LNCAP (cell line): Measurements from ENCODE around the gene PTPRE.

Experiments
- TF ChIP-seq, protein P1 (sequence below): fragments of 450-650 bp; IDR thresholded peaks from 2 replicates; pipeline ENCODE4 v1.5.1; 2017; ENCODE audit warnings: mild to moderate bottlenecking

PTPRE gene

GRCh38 chr10:128025437-128025836 is 118.5 kb downstream of the PTPRE start:
- TF ChIP-seq, protein P1, sequence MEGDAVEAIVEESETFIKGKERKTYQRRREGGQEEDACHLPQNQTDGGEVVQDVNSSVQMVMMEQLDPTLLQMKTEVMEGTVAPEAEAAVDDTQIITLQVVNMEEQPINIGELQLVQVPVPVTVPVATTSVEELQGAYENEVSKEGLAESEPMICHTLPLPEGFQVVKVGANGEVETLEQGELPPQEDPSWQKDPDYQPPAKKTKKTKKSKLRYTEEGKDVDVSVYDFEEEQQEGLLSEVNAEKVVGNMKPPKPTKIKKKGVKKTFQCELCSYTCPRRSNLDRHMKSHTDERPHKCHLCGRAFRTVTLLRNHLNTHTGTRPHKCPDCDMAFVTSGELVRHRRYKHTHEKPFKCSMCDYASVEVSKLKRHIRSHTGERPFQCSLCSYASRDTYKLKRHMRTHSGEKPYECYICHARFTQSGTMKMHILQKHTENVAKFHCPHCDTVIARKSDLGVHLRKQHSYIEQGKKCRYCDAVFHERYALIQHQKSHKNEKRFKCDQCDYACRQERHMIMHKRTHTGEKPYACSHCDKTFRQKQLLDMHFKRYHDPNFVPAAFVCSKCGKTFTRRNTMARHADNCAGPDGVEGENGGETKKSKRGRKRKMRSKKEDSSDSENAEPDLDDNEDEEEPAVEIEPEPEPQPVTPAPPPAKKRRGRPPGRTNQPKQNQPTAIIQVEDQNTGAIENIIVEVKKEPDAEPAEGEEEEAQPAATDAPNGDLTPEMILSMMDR: no peak

GRCh38 chr10:128025951-128026350 is 119.0 kb downstream of the PTPRE start:
- TF ChIP-seq, protein P1: no peak

DNA sequence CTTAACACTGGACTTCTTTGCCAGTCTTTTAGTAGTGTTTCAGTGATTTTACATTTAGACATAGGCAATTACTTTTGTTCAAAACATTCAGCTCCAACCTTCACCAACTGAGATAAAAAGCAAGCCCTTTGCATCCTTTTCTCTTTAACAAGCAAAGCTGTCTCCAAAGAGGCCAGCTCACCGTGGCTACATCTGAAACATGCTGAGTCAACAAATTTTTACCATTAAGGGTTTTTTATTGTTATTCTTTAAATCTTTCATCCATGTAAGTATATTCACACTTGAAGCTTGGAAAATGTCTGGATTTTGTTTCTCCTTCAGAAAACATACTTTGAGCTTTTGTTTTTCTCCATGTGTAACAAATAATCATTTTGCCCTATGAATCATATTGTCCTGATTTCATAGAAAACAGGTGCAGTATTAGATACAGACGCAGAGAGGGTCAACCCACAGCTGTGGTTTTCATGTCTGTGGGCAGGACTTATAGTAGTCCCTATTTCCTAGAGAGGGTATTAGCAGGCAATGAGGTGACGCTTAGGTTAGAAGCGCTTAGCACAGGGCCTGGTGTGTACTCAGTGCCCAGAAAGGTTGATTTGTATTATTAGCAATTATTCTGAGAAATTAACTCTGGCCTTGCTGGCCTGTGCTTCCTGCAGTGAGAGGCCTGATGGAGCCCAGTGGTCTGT is 119.9 kb downstream of the PTPRE start:
- TF ChIP-seq, protein P1: no peak

DNA sequence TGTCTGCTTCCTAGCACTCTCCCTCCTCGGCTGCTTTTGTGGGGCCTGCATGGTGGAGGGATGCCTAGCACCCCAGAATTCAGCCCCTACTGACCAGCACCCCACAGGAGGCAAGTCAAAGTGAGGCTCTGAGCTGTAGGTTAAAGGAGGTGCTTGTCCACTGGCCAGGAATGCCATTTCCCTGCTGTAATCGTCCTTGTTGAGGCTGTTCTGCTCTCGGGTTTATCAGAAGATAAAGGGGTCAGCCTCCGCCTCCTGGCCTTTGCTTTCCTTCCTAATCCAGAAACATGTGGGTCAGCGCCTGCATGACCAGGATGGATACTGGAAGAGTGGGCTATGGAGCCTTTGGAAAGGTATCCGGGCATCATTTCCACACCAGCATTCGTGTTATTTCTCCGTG is 120.4 kb downstream of the PTPRE start:
- TF ChIP-seq, protein P1: no peak

DNA sequence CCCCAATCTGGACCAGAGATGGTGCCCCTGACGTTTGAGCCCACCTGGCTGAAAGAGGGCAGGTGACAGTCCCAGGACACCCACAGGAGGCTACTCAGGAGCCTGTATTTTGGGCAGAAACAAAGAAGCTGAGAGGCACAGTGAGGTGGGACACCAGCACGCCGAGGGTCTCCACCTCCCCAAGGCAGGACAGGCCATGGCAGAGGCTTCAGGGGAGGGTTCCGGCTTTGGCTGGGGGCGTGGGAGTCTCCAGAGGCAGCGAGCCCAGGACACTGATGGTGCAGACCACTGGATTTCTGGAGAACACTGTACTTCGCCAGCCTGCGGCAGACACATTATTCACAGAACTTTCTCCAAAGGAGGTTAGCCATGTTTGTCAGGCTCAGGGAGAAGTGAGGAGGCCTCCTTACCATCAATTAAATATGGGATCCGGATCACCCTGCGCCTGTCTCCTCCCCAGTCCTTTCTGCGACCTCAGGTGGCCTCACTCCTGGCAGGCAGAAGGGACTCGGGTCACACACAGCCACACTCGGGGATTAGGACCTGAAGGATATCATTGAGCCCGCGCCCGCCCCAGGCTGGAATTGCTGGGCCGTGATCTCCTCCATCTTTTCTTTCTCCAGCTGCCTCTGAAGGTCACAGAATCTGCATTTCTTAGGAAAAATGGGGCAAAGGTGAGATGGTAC is 121.1 kb downstream of the PTPRE start:
- TF ChIP-seq, protein P1: no peak

DNA sequence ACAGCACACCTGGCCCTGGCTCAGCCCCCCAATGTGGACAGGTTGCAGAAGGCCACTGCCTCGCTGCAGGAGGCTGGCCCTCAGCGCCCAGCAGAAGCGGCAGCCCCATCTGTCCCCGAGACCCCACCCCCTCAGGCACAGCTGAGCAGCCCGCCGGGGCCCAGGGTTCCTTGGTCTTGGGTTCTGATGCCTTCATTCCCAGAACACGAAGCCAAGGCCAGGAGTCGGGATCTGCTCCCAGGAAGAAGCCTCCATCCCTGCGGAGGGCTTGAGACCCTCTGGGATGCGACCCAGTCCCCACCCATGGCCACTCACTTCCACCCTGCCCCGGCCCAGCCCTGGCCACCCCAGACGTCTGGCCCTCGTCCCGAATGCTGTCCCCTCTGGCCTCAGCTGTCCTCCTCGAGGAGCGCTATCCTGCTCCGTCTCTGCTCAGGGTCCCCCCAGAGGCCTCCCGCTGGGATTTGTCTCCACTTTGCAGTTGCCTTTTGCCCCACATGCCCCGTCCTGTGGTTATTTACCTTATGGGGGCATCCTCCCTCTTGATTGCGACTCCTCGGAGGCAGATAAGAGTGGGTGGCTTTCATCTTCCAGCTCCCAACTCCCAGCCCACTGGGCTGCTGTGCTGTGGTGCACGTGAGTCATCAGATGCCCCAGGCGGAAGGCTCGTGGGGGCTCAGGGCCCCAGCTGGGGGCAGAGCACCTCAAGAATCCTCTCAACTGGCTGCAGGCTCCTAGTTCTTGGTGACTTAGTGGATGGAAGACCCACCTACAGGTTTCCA is 121.8 kb downstream of the PTPRE start:
- TF ChIP-seq, protein P1: no peak

- TF ChIP-seq, protein P1: no peak
Measured at GRCh38 chr10:128029290-128029651, 122.4 kb downstream of the PTPRE start.
